Thyroid gland (tissue), 4 donors: ENCODE results near the gene ZNF593. TPM values are rescaled to one million over a fixed set of nuclear protein-coding genes. Genes with fewer than 3 reads are reported as not detected.

ENCODE experiments used
- DNase-seq, 2 donors: peaks; one replicate each; pipeline ENCODE4 v3.0.0-alpha.2; 2019
- H3K27ac ChIP-seq, 3 donors: fragments of 200-600 bp; sonication (generic); 1 replicate in 2 of 3; 2 replicates in 1 of 3; pipeline ENCODE4 v1.5.1; 2016 to 2019; ENCODE audit warnings: mild to moderate bottlenecking in 1 of 3, moderate library complexity in 1 of 3
- H3K27me3 ChIP-seq: fragments of 200-600 bp; sonication (generic); one replicate; pipeline ENCODE4 v1.5.1; 2019
- H3K36me3 ChIP-seq, 2 donors: fragments of 200-600 bp; sonication (generic); one replicate each; pipeline ENCODE4 v1.5.1; 2016 to 2019
- H3K4me1 ChIP-seq, 2 donors: fragments of 200-600 bp; sonication (generic); one replicate each; pipeline ENCODE4 v1.5.1; 2017 to 2019
- H3K4me3 ChIP-seq, 3 donors: fragments of 200-600 bp; sonication (generic); replicated peaks in 1 of 3; 1 replicate in 2 of 3; 2 replicates in 1 of 3; pipeline ENCODE4 v1.5.1; 2016; ENCODE audit warnings: mild to moderate bottlenecking in 1 of 3
- H3K9me3 ChIP-seq: fragments of 200-600 bp; sonication (generic); one replicate; pipeline ENCODE4 v1.5.1; 2017
- CTCF ChIP-seq, 6 experiments: fragments of 200-600 bp in 3 of 6; fragments of 450-650 bp in 3 of 6; sonication (generic) in 3 of 6; IDR thresholded peaks; one replicate each; pipeline ENCODE4 v1.5.1; 2016 to 2019; ENCODE audit warnings: antibody characterized with exemption in 6 of 6, mild to moderate bottlenecking in 2 of 6, inconsistent platforms in 1 of 6, moderate library complexity in 1 of 6
- POLR2A ChIP-seq, 2 donors: fragments of 450-650 bp; IDR thresholded peaks; one replicate each; pipeline ENCODE4 v1.6.1; 2017; ENCODE audit warnings: antibody characterized with exemption in 2 of 2, mild to moderate bottlenecking in 2 of 2, moderate library complexity in 1 of 2
- WGBS, 2 donors: methylation state at CpG; one replicate each; pipeline ENCODE4 v1.1.5; 2017; 5-methylcytosine and 5-hydroxymethylcytosine counted together
- intact Hi-C: fragments of 100-400 bp; cut with DNase I; formaldehyde crosslinking; loops from one replicate; pipeline ENCODE4 v1.15.1; 2023
- total RNA-seq, 4 donors: library from RNA; depleted of rRNA; stranded (reverse); fragments of >200 nt; gene quantifications; one replicate each; pipeline ENCODE4 v1.2.3, GENCODE V29; 2016

The ZNF593 gene
- total RNA-seq, 4 donors from 2014 or later = 18.3 to 65.8 (median 27.3) TPM

GRCh38 chr1:26171084-26172072, 1.7 kb downstream of the ZNF593 start, which contains the start of gene ZNF593OS:
Gene ZNF593OS (minus strand): TSS chr1:26171832. CDS start chr1:26171661, 171 bp downstream.
- intact Hi-C loops = loop anchor here (5.0 kb wide), 1 partner anchor 61 kb away; the partner anchor contains the start of gene CEP85
- Histone ChIP-seq H3K9me3 (no peaks in the 10 kb centered on the region), H3K4me3 (peak within 1 kb of the TSS in 1 of 3 donors; percentile 58), H3K4me1 (peaks cover 8 to 18% of the 10 kb centered on the region in 2 donors), H3K36me3 (no peaks in the 10 kb centered on the region), H3K27ac (peak within 1 kb of the TSS in 1 of 3 donors; percentile 50), H3K27me3 (no peaks in the 10 kb centered on the region)
- no peak for TF ChIP-seq POLR2A (IDR thresholded peaks at IDR 0.05)
- no peak for DNase-seq
- 89 to 91% methylated on average over 30 to 34 of the region's 34 CpGs for WGBS, 2 donors

DNA sequence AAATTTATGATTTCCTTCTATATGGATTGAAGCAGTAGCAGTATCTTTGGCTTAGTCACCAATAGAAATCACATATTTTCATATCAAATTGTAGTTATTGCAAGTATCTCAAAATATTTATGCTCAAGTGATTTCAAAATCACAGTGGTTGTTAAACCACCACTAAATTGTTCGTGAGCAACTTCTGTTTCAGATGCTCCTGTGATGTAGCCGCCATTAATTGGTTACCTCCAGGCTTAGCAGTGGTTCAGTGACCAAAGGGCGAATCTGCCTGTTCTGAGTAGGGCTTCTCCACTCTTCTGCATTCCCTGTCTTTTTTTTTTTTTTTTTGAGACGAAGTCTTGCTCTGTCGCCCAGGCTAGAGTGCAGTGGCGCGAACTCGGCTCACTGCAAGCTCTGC, 5.6 kb downstream of the ZNF593 start:
- Histone ChIP-seq H3K4me1 (peaks cover 18% of the 10 kb centered on the region in 2 donors), H3K27me3 (no peaks in the 10 kb centered on the region), H3K36me3 (no peaks in the 10 kb centered on the region), H3K27ac (no peak overlapping the region), H3K9me3 (no peaks in the 10 kb centered on the region), H3K4me3 (no peak overlapping the region)
- WGBS, 2 donors = 84 to 90% methylated on average over 8 of the region's 8 CpGs
- TF ChIP-seq POLR2A (IDR thresholded peaks at IDR 0.05) = no peak
- no peak for TF ChIP-seq CTCF (IDR thresholded peaks at IDR 0.05)
- intact Hi-C loops = no loop called here
- no peak for DNase-seq

GRCh38 chr1:26177182-26177684, 7.5 kb downstream of the ZNF593 start, which contains the start of gene CNKSR1:
Gene CNKSR1 (plus strand): TSS chr1:26177491. CDS start chr1:26177548, 57 bp downstream.
- peaks cover 2 to 9% of the 10 kb centered on the region in 2 donors for H3K36me3 ChIP-seq
- H3K27me3 ChIP-seq = no peaks in the 10 kb centered on the region
- peaks cover 8 to 12% of the 10 kb centered on the region in 2 donors for H3K4me1 ChIP-seq
- WGBS, 2 donors = 29 to 31% methylated on average over 17 to 20 of the region's 21 CpGs
- H3K9me3 ChIP-seq = no peaks in the 10 kb centered on the region
- DNase-seq = peak; percentile 92 to 93
- peak within 1 kb of the TSS in 2 of 3 donors; percentile 31 to 55 for H3K4me3 ChIP-seq
- TF ChIP-seq CTCF (IDR thresholded peaks at IDR 0.05) (peak in 1 of 6 experiments; percentile 29), POLR2A (IDR thresholded peaks at IDR 0.05) (peak in 1 of 2 donors; percentile 71)
- intact Hi-C loops = no loop called here
- H3K27ac ChIP-seq = peak within 1 kb of the TSS; percentile 44 to 78 (median 71)

GRCh38 chr1:26180010-26180506, 10.3 kb downstream of the ZNF593 start:
- Histone ChIP-seq H3K4me1 (peaks cover 8 to 12% of the 10 kb centered on the region in 2 donors), H3K4me3 (no peak overlapping the region), H3K36me3 (peaks cover 14 to 19% of the 10 kb centered on the region in 2 donors), H3K27ac (no peak overlapping the region), H3K9me3 (no peaks in the 10 kb centered on the region), H3K27me3 (no peaks in the 10 kb centered on the region)
- DNase-seq = no peak
- TF ChIP-seq POLR2A (IDR thresholded peaks at IDR 0.05) = no peak
- TF ChIP-seq CTCF (IDR thresholded peaks at IDR 0.05) = no peak
- 80 to 85% methylated on average over 2 to 4 of the region's 4 CpGs for WGBS, 2 donors
- intact Hi-C loops = no loop called here

GRCh38 chr1:26181586-26182382, 12.1 kb downstream of the ZNF593 start:
- DNase-seq = no peak
- 82% methylated on average over 9 of the region's 9 CpGs for WGBS, 2 donors
- Histone ChIP-seq H3K4me1 (peaks cover 8 to 12% of the 10 kb centered on the region in 2 donors), H3K9me3 (no peaks in the 10 kb centered on the region), H3K27me3 (no peaks in the 10 kb centered on the region), H3K4me3 (no peak overlapping the region), H3K36me3 (peaks cover 14 to 20% of the 10 kb centered on the region in 2 donors), H3K27ac (no peak overlapping the region)
- TF ChIP-seq POLR2A (IDR thresholded peaks at IDR 0.05) (no peak), CTCF (IDR thresholded peaks at IDR 0.05) (no peak)
- intact Hi-C loops = no loop called here
